ENCODE data around the gene LIPC.

DNA sequence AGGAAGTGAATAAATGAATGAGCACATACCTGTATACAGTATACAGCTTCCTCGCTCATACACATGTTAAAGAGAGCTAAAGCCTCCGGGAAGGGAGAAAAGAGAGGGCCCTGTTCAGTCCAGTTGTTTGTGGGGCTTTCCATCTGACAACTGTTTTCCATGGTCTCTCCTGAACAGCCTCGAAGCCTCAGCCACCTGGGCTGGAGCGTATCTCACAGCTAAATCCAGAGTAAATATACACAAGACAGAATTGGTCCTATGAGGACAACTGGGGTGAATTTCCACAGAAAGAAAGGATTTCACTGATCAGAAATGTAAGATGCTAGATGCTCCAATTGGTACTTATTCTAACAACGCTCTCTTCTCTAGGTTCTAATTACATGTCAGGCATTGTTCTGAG is 103.5 kb downstream of the LIPC start:
- TF ChIP-seq, protein P1, sequence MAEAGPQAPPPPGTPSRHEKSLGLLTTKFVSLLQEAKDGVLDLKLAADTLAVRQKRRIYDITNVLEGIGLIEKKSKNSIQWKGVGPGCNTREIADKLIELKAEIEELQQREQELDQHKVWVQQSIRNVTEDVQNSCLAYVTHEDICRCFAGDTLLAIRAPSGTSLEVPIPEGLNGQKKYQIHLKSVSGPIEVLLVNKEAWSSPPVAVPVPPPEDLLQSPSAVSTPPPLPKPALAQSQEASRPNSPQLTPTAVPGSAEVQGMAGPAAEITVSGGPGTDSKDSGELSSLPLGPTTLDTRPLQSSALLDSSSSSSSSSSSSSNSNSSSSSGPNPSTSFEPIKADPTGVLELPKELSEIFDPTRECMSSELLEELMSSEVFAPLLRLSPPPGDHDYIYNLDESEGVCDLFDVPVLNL (IDR thresholded peaks at IDR 0.05; ENCODE audit: low read depth, low read length): no peak
- TF ChIP-seq EZH2 (IDR thresholded peaks at IDR 0.05; ENCODE audit: borderline replicate concordance, control insufficient read depth, low read depth, low read length): no peak
- TF ChIP-seq, protein P2, sequence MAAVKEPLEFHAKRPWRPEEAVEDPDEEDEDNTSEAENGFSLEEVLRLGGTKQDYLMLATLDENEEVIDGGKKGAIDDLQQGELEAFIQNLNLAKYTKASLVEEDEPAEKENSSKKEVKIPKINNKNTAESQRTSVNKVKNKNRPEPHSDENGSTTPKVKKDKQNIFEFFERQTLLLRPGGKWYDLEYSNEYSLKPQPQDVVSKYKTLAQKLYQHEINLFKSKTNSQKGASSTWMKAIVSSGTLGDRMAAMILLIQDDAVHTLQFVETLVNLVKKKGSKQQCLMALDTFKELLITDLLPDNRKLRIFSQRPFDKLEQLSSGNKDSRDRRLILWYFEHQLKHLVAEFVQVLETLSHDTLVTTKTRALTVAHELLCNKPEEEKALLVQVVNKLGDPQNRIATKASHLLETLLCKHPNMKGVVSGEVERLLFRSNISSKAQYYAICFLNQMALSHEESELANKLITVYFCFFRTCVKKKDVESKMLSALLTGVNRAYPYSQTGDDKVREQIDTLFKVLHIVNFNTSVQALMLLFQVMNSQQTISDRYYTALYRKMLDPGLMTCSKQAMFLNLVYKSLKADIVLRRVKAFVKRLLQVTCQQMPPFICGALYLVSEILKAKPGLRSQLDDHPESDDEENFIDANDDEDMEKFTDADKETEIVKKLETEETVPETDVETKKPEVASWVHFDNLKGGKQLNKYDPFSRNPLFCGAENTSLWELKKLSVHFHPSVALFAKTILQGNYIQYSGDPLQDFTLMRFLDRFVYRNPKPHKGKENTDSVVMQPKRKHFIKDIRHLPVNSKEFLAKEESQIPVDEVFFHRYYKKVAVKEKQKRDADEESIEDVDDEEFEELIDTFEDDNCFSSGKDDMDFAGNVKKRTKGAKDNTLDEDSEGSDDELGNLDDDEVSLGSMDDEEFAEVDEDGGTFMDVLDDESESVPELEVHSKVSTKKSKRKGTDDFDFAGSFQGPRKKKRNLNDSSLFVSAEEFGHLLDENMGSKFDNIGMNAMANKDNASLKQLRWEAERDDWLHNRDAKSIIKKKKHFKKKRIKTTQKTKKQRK (IDR thresholded peaks at IDR 0.05; ENCODE audit: low read depth, low read length): no peak
- TF ChIP-seq, protein P3, sequence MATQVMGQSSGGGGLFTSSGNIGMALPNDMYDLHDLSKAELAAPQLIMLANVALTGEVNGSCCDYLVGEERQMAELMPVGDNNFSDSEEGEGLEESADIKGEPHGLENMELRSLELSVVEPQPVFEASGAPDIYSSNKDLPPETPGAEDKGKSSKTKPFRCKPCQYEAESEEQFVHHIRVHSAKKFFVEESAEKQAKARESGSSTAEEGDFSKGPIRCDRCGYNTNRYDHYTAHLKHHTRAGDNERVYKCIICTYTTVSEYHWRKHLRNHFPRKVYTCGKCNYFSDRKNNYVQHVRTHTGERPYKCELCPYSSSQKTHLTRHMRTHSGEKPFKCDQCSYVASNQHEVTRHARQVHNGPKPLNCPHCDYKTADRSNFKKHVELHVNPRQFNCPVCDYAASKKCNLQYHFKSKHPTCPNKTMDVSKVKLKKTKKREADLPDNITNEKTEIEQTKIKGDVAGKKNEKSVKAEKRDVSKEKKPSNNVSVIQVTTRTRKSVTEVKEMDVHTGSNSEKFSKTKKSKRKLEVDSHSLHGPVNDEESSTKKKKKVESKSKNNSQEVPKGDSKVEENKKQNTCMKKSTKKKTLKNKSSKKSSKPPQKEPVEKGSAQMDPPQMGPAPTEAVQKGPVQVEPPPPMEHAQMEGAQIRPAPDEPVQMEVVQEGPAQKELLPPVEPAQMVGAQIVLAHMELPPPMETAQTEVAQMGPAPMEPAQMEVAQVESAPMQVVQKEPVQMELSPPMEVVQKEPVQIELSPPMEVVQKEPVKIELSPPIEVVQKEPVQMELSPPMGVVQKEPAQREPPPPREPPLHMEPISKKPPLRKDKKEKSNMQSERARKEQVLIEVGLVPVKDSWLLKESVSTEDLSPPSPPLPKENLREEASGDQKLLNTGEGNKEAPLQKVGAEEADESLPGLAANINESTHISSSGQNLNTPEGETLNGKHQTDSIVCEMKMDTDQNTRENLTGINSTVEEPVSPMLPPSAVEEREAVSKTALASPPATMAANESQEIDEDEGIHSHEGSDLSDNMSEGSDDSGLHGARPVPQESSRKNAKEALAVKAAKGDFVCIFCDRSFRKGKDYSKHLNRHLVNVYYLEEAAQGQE (IDR thresholded peaks at IDR 0.05; ENCODE audit: low read depth, low read length): no peak
- TF ChIP-seq, protein P4, sequence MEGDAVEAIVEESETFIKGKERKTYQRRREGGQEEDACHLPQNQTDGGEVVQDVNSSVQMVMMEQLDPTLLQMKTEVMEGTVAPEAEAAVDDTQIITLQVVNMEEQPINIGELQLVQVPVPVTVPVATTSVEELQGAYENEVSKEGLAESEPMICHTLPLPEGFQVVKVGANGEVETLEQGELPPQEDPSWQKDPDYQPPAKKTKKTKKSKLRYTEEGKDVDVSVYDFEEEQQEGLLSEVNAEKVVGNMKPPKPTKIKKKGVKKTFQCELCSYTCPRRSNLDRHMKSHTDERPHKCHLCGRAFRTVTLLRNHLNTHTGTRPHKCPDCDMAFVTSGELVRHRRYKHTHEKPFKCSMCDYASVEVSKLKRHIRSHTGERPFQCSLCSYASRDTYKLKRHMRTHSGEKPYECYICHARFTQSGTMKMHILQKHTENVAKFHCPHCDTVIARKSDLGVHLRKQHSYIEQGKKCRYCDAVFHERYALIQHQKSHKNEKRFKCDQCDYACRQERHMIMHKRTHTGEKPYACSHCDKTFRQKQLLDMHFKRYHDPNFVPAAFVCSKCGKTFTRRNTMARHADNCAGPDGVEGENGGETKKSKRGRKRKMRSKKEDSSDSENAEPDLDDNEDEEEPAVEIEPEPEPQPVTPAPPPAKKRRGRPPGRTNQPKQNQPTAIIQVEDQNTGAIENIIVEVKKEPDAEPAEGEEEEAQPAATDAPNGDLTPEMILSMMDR (IDR thresholded peaks at IDR 0.05 in 2 of 3, conservative IDR thresholded peaks at IDR 0.05 in 1 of 3; ENCODE audit: control insufficient read depth in 2 of 3, extremely low read depth in 1 of 3, insufficient read depth in 1 of 3, low read depth in 3 of 3, low read length in 3 of 3): no peak
- no peak for TF ChIP-seq NR2F1 (conservative IDR thresholded peaks at IDR 0.05)
- no peak for TF ChIP-seq SIX5 (IDR thresholded peaks at IDR 0.05; ENCODE audit: low read depth, low read length, severe bottlenecking)
- TF ChIP-seq CBX3 (IDR thresholded peaks at IDR 0.05; ENCODE audit: borderline replicate concordance, low read depth): no peak
- no peak for TF ChIP-seq EP300 (IDR thresholded peaks at IDR 0.05; ENCODE audit: borderline replicate concordance in 1 of 2, control insufficient read depth in 1 of 2, low read depth in 2 of 2, low read length in 2 of 2)
- no peak for TF ChIP-seq CBFB (IDR thresholded peaks at IDR 0.05; ENCODE audit: low read depth)

All from GM12878 (cell line).